Brain microvascular endothelial cell (primary cell): ENCODE results near the gene AUH.

ENCODE experiments used
- DNase-seq: peaks from one replicate; pipeline ENCODE4 v3.0.0-alpha.2; 2020
- H3K27ac ChIP-seq: fragments of 250-450 bp; sonication (Bioruptor Pico); 2 replicates; pipeline ENCODE4 v1.5.1; 2020; ENCODE audit warnings: mild to moderate bottlenecking, moderate library complexity
- H3K27me3 ChIP-seq: fragments of 250-450 bp; sonication (Bioruptor Pico); replicated peaks from 2 replicates; pipeline ENCODE4 v1.5.1; 2020; ENCODE audit warnings: mild to moderate bottlenecking
- H3K36me3 ChIP-seq: fragments of 250-450 bp; sonication (Bioruptor Pico); replicated peaks from 2 replicates; pipeline ENCODE4 v1.5.1; 2020; ENCODE audit warnings: mild to moderate bottlenecking
- H3K4me3 ChIP-seq: 2 replicates; pipeline ENCODE4 v1.5.1; 2011; ENCODE audit warnings: low read depth, mild to moderate bottlenecking, control low read depth, low read length, moderate library complexity
- CTCF ChIP-seq: IDR thresholded peaks from 2 replicates; pipeline ENCODE4 v1.5.1; 2011; ENCODE audit warnings: low read depth, mild to moderate bottlenecking, moderate library complexity, low read length, control low read depth, inconsistent platforms; ENCODE audit errors: missing control alignments
- in situ Hi-C: cut with HindIII; loops from 2 replicates; pipeline ENCODE4 v1.10.0; 2017; ENCODE audit warnings: low sequenced_read_pairs, low pct_ligation_motif_present

The AUH gene

GRCh38 chr9:91219557-91219956 is 142.2 kb downstream of the AUH start:
- Histone ChIP-seq H3K36me3 (no peaks in the 10 kb centered on the region), H3K4me3 (no peak overlapping the region), H3K27me3 (no peaks in the 10 kb centered on the region), H3K27ac (no peak overlapping the region)
- no peak for DNase-seq
- in situ Hi-C loops: no loop called here
- no peak for TF ChIP-seq CTCF

DNA sequence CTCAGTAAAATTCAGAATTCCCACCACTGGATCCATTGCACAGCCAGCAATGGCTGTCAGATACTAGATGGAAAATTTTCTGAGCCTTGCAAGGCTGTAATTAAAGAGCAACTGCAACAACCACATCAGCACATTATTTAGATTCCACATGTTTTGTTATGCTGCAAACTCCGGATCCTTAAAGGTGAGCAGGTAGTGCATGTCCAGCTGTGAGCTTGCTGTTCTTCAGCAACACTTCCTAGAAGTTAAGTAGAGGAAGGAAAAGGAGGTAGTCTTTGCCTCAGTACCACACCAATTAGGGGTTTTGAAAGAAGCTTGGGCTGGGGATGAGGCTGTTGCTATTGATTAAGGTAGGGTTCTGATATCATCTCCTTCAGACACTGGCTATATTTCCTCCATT is 144.3 kb downstream of the AUH start:
- no peaks in the 10 kb centered on the region for H3K36me3 ChIP-seq
- no peak overlapping the region for H3K27ac ChIP-seq
- no peak overlapping the region for H3K4me3 ChIP-seq
- no peaks in the 10 kb centered on the region for H3K27me3 ChIP-seq
- in situ Hi-C loops: no loop called here
- DNase-seq: no peak
- no peak for TF ChIP-seq CTCF

DNA sequence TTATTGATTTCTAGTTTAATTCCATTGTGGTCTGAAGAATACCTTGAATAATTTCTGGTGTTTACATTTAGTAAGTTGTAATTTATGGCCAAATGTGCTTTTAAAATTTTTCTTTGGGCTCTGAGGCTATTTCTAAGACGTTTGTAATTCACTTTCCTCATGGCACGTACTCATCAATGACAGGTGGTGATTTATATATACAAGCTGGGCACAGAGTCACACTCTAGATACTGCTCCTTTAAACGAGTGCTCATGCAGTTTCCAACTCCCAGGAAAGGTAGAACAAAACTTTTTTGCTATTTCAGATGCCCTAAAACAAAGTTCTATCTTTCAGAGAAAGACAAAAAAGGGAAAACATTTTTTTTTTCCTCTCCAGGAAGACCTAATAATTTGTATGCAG is 146.9 kb downstream of the AUH start:
- Histone ChIP-seq H3K4me3 (no peak overlapping the region), H3K27me3 (no peaks in the 10 kb centered on the region), H3K27ac (no peak overlapping the region), H3K36me3 (no peaks in the 10 kb centered on the region)
- in situ Hi-C loops: no loop called here
- no peak for TF ChIP-seq CTCF
- no peak for DNase-seq

GRCh38 chr9:91214086-91214485 is 147.6 kb downstream of the AUH start:
- Histone ChIP-seq H3K27ac (no peak overlapping the region), H3K36me3 (no peaks in the 10 kb centered on the region), H3K27me3 (no peaks in the 10 kb centered on the region), H3K4me3 (no peak overlapping the region)
- no peak for TF ChIP-seq CTCF
- no peak for DNase-seq
- in situ Hi-C loops: no loop called here

- no peaks in the 10 kb centered on the region for H3K27me3 ChIP-seq
- no peak for DNase-seq
- no peak overlapping the region for H3K27ac ChIP-seq
- H3K36me3 ChIP-seq: no peaks in the 10 kb centered on the region
- no peak for TF ChIP-seq CTCF
- no peak overlapping the region for H3K4me3 ChIP-seq
- in situ Hi-C loops: no loop called here
Observed at GRCh38 chr9:91212596-91213243, 149.0 kb downstream of the AUH start.

GRCh38 chr9:91211919-91212318 is 149.8 kb downstream of the AUH start:
- Histone ChIP-seq H3K27me3 (no peaks in the 10 kb centered on the region), H3K27ac (no peak overlapping the region), H3K36me3 (no peaks in the 10 kb centered on the region), H3K4me3 (no peak overlapping the region)
- no peak for TF ChIP-seq CTCF
- DNase-seq: no peak
- in situ Hi-C loops: no loop called here
